HUDEP-2 (cell line): Measurements from ENCODE around the gene UBQLNL.

Experiments used
- DNase-seq, 76 experiments: peaks; one replicate each; lab custom pipeline; 2025; ENCODE audit not compliant: unreplicated experiment in 76 of 76; lab: John Stamatoyannopoulos, UW

The UBQLNL gene

DNA sequence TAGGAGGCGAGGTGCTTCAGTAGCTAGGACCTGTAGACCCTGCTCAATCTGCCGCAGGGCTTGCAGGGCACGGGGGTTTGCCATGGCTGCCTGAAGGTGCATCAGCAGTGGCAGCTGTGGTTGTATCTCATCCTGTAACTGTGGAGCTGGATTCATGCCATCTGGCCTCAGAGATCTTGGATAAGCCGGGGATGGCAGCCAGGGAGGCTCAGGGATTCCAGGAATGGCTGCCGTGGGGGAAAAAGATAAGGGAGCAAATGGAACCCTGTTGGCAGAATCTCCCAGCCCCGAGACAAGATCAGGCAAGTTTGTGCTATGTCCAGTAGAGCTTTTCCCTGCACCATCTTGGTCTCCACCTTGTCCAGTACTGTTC is 8.6 kb downstream of the UBQLNL start:
- no peak for DNase-seq

GRCh38 chr11:5507177-5507932 is 9.1 kb downstream of the UBQLNL start:
- no peak for DNase-seq

- DNase-seq: no peak
Observed at GRCh38 chr11:5505363-5506048, 11.0 kb downstream of the UBQLNL start.

DNA sequence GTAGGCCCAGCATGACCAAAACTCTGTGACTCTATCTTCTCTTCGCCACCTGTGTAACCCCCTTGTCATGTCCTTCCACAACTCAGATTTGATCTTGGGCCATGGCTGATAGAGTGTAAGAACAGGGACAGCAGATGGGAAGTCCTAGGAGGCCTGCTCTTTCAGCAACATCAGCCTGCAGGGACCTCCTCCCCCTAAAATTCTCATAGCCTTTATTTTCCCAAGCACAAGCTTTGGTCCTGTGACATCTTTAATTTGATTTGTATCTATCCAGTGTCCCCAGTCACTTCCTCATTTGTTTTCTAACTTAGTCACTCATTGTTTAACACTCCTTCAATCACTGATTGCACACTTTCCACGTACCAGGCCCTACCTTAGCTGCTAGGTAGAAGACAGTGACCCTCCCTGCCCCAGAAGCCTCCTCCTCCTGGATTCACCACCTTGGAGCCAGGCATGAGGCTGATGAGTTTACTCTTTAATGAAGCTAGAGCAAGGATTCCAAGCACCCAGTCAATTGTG is 12.0 kb downstream of the UBQLNL start:
- DNase-seq: no peak

DNA sequence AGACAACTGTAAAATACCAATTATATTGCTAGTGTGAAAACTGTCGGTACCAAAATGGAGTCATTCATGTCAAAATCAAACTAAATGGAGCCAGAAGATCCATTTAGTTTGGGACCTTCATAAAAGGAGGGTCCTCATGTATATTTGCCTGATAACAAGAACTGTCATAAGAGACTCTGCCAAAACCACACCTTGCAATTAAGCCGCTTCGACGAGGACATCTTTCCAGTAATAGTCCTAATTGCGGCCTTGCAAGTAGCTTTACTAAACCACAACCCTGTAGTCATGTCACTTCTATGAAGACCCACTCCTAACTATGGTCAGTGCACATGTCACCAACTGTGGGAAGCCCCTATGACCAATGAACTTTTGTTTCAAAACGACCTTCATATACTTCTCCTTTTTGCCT is 16.1 kb downstream of the UBQLNL start:
- DNase-seq: no peak

DNA sequence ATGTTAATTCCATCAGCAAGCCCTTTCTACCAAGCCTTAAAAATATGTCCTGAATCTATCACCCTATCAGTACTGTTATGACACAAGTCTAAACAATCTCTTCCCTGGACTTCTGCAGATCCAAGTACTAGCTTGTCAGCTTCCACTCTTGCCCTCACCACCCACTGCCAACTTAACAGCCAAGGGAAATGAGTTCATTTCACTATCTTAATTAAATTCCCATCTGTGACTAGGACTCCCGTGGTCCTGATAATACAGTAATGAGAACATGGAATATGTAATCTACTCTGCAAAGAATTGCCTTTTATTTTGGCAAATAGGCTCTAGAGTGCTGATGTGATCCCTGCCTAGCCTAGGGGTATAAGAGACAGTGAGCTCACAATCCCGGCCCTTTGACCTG is 16.8 kb downstream of the UBQLNL start:
- DNase-seq: no peak

GRCh38 chr11:5489576-5490357 is 26.7 kb downstream of the UBQLNL start:
- no peak for DNase-seq

- DNase-seq: no peak
Observed at GRCh38 chr11:5488798-5489399, 27.6 kb downstream of the UBQLNL start.

- no peak for DNase-seq
Observed at GRCh38 chr11:5488385-5488784, 28.1 kb downstream of the UBQLNL start, which contains the start of gene OR52D1. TSS of gene OR52D1 (plus strand) at chr11:5488685. CDS start at chr11:5488707, 22 bp downstream.

- peak in 1 of 76 experiments; percentile 2 for DNase-seq
Observed at GRCh38 chr11:5486421-5486820, 30.1 kb downstream of the UBQLNL start.

DNA sequence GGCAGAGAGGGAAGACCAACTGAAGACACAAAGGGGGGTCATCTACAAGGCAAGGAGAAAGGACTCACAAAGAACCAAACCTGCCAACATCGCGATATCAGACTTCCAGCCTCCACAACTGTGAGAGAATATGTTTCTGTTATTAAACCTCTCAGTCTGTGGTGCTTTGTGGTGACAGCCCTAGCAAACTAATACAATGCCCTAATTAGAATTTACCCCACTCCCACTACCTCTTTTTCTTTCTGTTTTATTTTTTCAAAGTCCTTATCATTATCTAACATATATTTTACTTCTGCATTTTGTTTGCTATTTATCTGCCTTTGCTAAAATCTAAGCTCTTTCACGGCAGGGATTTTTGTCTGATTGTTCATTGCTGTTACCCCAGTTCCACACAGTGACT is 30.5 kb downstream of the UBQLNL start:
- no peak for DNase-seq

DNA sequence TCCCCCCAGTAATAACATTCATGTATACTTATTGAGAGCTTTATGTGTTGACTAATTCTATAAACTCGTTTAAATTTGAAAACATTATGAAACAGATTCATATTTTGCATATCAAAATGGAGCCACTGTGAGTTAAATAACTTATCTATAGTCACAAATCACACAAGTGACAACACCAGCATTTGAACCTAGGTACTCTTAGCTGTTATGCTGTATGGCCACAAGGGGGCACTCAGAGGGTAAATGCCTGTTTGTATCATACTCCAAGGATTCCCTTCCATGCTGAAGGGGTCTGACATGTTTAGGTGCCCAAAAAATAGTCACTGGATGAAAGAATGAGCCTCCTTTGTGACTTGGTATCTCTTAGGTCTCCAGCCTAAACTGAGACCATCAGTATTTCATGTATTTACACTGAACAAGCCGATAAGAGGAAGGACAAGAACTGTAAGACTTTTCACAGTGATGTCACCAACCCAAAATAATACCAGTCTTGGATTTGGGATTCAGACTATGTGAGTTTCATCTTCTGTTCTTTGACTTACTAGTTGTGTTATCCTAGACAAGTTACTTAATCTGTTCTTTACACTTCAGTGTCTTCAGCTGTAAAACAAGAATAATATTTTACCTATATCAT is 40.2 kb downstream of the UBQLNL start:
- DNase-seq: peak in 33 of 76 experiments; percentile 5 to 51 (median 20)

DNA sequence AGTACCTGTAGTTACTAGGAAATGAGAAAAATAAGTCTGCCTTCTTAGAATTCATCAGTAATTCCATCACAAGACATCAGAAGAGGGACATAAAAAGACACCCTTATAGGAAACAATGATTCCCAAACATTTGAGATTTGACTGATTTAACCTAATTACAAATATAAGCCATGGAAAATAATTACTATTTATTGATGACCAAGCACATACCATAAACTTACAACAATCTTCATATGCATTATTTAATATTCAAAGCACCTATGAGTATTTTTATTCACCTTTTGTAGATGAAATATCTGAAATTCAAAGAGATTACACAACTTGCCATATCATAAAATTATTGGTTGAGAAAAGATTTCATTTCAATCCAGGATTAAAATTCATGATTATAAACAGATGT is 42.6 kb downstream of the UBQLNL start:
- no peak for DNase-seq

GRCh38 chr11:5467527-5467926 is 49.0 kb downstream of the UBQLNL start:
- DNase-seq: no peak
